ENCODE measurements around the gene SAA2. TPM values are rescaled to one million over a fixed set of nuclear protein-coding genes. Genes with fewer than 3 reads are reported as not detected.

The SAA2 gene
- total RNA-seq, 1 experiment from 2014 or later, result not detected

GRCh38 chr11:18243783-18244362, 4.6 kb downstream of the SAA2 start:
- H3K14ac ChIP-seq (ENCODE audit: insufficient read depth, low read length), result no peak overlapping the region
- no peak overlapping the region for H2BK15ac ChIP-seq (ENCODE audit: low read depth, low read length)
- no peak overlapping the region for H3K4ac ChIP-seq (ENCODE audit: low read depth, low read length)
- H3K4me1 ChIP-seq (ENCODE audit: insufficient read depth, low read length), result no peaks in the 10 kb centered on the region
- no peak overlapping the region for H4K5ac ChIP-seq (ENCODE audit: insufficient read length, low read depth, low read length)
- no peak overlapping the region for H3K18ac ChIP-seq (ENCODE audit: insufficient read length, low read depth, low read length)
- H3K79me2 ChIP-seq (ENCODE audit: insufficient read depth, low read length), result no peaks in the 10 kb centered on the region
- no peak overlapping the region for H3K56ac ChIP-seq (ENCODE audit: insufficient read length, low read depth, low read length)
- no peak overlapping the region for H3K4me2 ChIP-seq (ENCODE audit: insufficient read depth, insufficient read length, low read length)
- H3K4me3 Mint-ChIP-seq, result no peak overlapping the region
- H3K27ac ChIP-seq (ENCODE audit: insufficient read length, low read depth, low read length), result no peak overlapping the region
- peaks cover 9% of the 10 kb centered on the region; the same call in 1 of the 2 replicates for H3K27me3 Mint-ChIP-seq (ENCODE audit: low read depth)
- no peak overlapping the region for H2BK12ac ChIP-seq (ENCODE audit: insufficient read length, low read depth, low read length)
- H3K9ac ChIP-seq (ENCODE audit: extremely low read depth, insufficient read length, low read length), result no peak overlapping the region
- WGBS (ENCODE audit: extremely low coverage, insufficient read length, low lambda C conversion rate), result no CpG with 5 or more reads among the region's 1 CpG
- H2AK5ac ChIP-seq (ENCODE audit: insufficient read length, low read length), result no peak overlapping the region
- DNase-seq, result peak; percentile 69
- no peak overlapping the region for H3K23ac ChIP-seq (ENCODE audit: insufficient read length, low read depth, low read length)
- no peaks in the 10 kb centered on the region for H3K27me3 ChIP-seq (ENCODE audit: insufficient read depth, low read length)
- H3T11ph ChIP-seq (ENCODE audit: low read length), result no peak overlapping the region
- no peak overlapping the region for H4K91ac ChIP-seq (ENCODE audit: insufficient read length, low read depth, low read length)
- no peak overlapping the region for H3K27ac Mint-ChIP-seq
- H2BK5ac ChIP-seq (ENCODE audit: insufficient read length, low read length), result no peak overlapping the region
- H3K23me2 ChIP-seq (ENCODE audit: insufficient read length, low read depth, low read length, poor library complexity, severe bottlenecking), result no peaks in the 10 kb centered on the region
- peaks cover 6 to 13% of the 10 kb centered on the region in 2 experiments for H3K9me3 Mint-ChIP-seq
- H4K20me1 ChIP-seq (ENCODE audit: control insufficient read depth, insufficient read depth, insufficient read length), result no peaks in the 10 kb centered on the region
- H3K79me1 ChIP-seq (ENCODE audit: insufficient read depth, low read depth, low read length, poor library complexity, severe bottlenecking), result no peaks in the 10 kb centered on the region
- peaks cover 0 to 4% (median 0%) of the 10 kb centered on the region in 3 experiments; a peak in 1 of 7 replicates for H3K36me3 Mint-ChIP-seq (ENCODE audit: insufficient read depth in 1 of 3, low read depth in 3 of 3)
- H3K4me1 Mint-ChIP-seq, result peaks cover 0 to 2% of the 10 kb centered on the region in 2 experiments; a peak in 1 of 4 replicates
- no peak overlapping the region for H2BK120ac ChIP-seq (ENCODE audit: low read depth, low read length, poor library complexity, severe bottlenecking)
- no peak overlapping the region for H4K8ac ChIP-seq (replicated peaks; ENCODE audit: insufficient read length, low read depth, low read length)
- H3K9me3 ChIP-seq (ENCODE audit: control insufficient read depth, low read depth, low read length), result no peaks in the 10 kb centered on the region
- no peak overlapping the region for H2AFZ ChIP-seq (ENCODE audit: low read length)
- no peak overlapping the region for H2BK20ac ChIP-seq (ENCODE audit: low read depth, low read length, poor library complexity, severe bottlenecking)
- peak; percentile 89 for TF ChIP-seq CTCF (conservative IDR thresholded peaks at IDR 0.05)

Data from H9 (cell line).